Natural killer cell (primary cell): ENCODE data around the gene VGF. TPM values are rescaled to one million over a fixed set of nuclear protein-coding genes. Genes with fewer than 3 reads are reported as not detected.

Experiments used
- ATAC-seq, 3 donors: fragments of 150-1000 bp in 2 of 3; fragments of 200-7000 bp in 1 of 3; cut with Tn5 transposase; 1 replicate in 1 of 3; 2 replicates in 2 of 3; pipeline ENCODE4 v1.10.0; 2021; ENCODE audit warnings: mild to moderate bottlenecking in 2 of 3, moderate library complexity in 2 of 3
- DNase-seq, 2 donors: peaks; one replicate each; pipeline versions ENCODE4 v3.0.0 to v3.0.0-alpha.2; 2013 to 2021; ENCODE audit warnings: mixed read lengths in 1 of 2
- H3K27ac ChIP-seq: one replicate; pipeline ENCODE4 v1.5.1; 2013; ENCODE audit warnings: mild to moderate bottlenecking, low read length
- H3K27me3 ChIP-seq: one replicate; pipeline ENCODE4 v1.6.1; 2013; ENCODE audit warnings: low read length; ENCODE audit not compliant: control insufficient read depth, insufficient read depth
- H3K36me3 ChIP-seq: one replicate; pipeline ENCODE4 v1.6.1; 2013; ENCODE audit warnings: low read length; ENCODE audit not compliant: control insufficient read depth, insufficient read depth
- H3K4me1 ChIP-seq: one replicate; pipeline ENCODE4 v1.6.1; 2013; ENCODE audit warnings: low read length; ENCODE audit not compliant: control insufficient read depth, insufficient read depth
- H3K4me3 ChIP-seq: one replicate; pipeline ENCODE4 v1.5.1; 2013; ENCODE audit warnings: low read length
- H3K9me3 ChIP-seq: one replicate; pipeline ENCODE4 v1.6.1; 2013; ENCODE audit warnings: low read length; ENCODE audit not compliant: control insufficient read depth, insufficient read depth
- H3K27ac Mint-ChIP-seq, 2 donors: one replicate each; pipeline ENCODE4 v1.8.0; 2022; ENCODE audit warnings: mild to moderate bottlenecking in 2 of 2, mixed read lengths in 2 of 2, moderate library complexity in 1 of 2
- H3K27me3 Mint-ChIP-seq, 2 donors: one replicate each; pipeline ENCODE4 v1.8.0; 2022; ENCODE audit warnings: low read depth in 2 of 2, mixed read lengths in 2 of 2
- H3K36me3 Mint-ChIP-seq: one replicate; pipeline ENCODE4 v1.8.0; 2022; ENCODE audit warnings: mixed read lengths
- H3K4me1 Mint-ChIP-seq, 2 donors: one replicate each; pipeline ENCODE4 v1.8.0; 2022; ENCODE audit warnings: mixed read lengths in 2 of 2
- H3K4me3 Mint-ChIP-seq: one replicate; pipeline ENCODE4 v1.8.0; 2022; ENCODE audit warnings: mild to moderate bottlenecking, moderate library complexity, mixed read lengths
- H3K9me3 Mint-ChIP-seq, 2 donors: one replicate each; pipeline ENCODE4 v1.8.0; 2022; ENCODE audit warnings: mixed read lengths in 2 of 2
- CTCF ChIP-seq: fragments of 200-600 bp; IDR thresholded peaks from one replicate; pipeline ENCODE4 v1.8.0; 2022; ENCODE audit warnings: antibody characterized with exemption
- WGBS: methylation state at CpG from one replicate; pipeline ENCODE4 v1.1.7; 2013; ENCODE audit warnings: missing lambda C conversion rate; ENCODE audit not compliant: insufficient coverage; 5-methylcytosine and 5-hydroxymethylcytosine counted together
- intact Hi-C: fragments of 100-400 bp; cut with micrococcal nuclease; formaldehyde crosslinking; loops from one replicate; pipeline ENCODE4 v1.14.2; 2022
- total RNA-seq, 4 donors: library from RNA; stranded (reverse); fragments of 120-200 nt in 1 of 4; gene quantifications; one replicate each; pipeline versions ENCODE4 v1.2.3 to v1.2.4, GENCODE V29; 2013 to 2022

VGF gene
- not detected for total RNA-seq
- total RNA-seq (2013): 0.05 TPM

- H3K27ac Mint-ChIP-seq: peak within 1 kb of the TSS; percentile 57 to 79
- peak within 1 kb of the TSS; percentile 85 for H3K4me3 Mint-ChIP-seq
- intact Hi-C loops: loop anchor here (1.0 kb wide), 1 partner anchor 27 kb away; no protein-coding TSS in a partner anchor
- H3K9me3 Mint-ChIP-seq: no peaks in the 10 kb centered on the region
- H3K4me1 ChIP-seq: peaks cover 44% of the 10 kb centered on the region
- 3% methylated on average over 74 of the region's 74 CpGs for WGBS
- DNase-seq: peak; percentile 92 to 96
- peak; percentile 81 to 95 (median 86) for ATAC-seq
- H3K4me3 ChIP-seq: no peak within 1 kb of the TSS
- peaks cover 21 to 46% of the 10 kb centered on the region in 2 donors for H3K4me1 Mint-ChIP-seq
- peaks cover 46% of the 10 kb centered on the region in 2 donors for H3K27me3 Mint-ChIP-seq
- H3K27ac ChIP-seq: no peak within 1 kb of the TSS
- no peaks in the 10 kb centered on the region for H3K36me3 ChIP-seq
- peaks cover 5% of the 10 kb centered on the region for H3K9me3 ChIP-seq
- H3K27me3 ChIP-seq: peaks cover 59% of the 10 kb centered on the region
- TF ChIP-seq CTCF: no peak
- no peaks in the 10 kb centered on the region for H3K36me3 Mint-ChIP-seq
These were observed at the start of gene VGF for GRCh38 chr7:101165075-101165957. Gene VGF, minus strand, starts transcription at chr7:101165569. Its CDS starts 726 bp downstream, at chr7:101164843.

- no peak overlapping the region for H3K4me3 Mint-ChIP-seq
- Histone ChIP-seq H3K9me3 (no peaks in the 10 kb centered on the region), H3K4me3 (no peak overlapping the region), H3K27ac (no peak overlapping the region), H3K4me1 (peaks cover 12% of the 10 kb centered on the region), H3K27me3 (no peaks in the 10 kb centered on the region), H3K36me3 (peaks cover 24% of the 10 kb centered on the region)
- no peaks in the 10 kb centered on the region for H3K9me3 Mint-ChIP-seq
- no peaks in the 10 kb centered on the region for H3K36me3 Mint-ChIP-seq
- TF ChIP-seq CTCF: no peak
- WGBS: 99% methylated on average over 8 of the region's 8 CpGs
- no peak for DNase-seq
- no peaks in the 10 kb centered on the region for H3K27me3 Mint-ChIP-seq
- no peak overlapping the region for H3K27ac Mint-ChIP-seq
- no peak for ATAC-seq
- peaks cover 13 to 14% of the 10 kb centered on the region in 2 donors for H3K4me1 Mint-ChIP-seq
- intact Hi-C loops: no loop called here
These were observed 46.6 kb upstream of the VGF start for GRCh38 chr7:101212014-101212413.

GRCh38 chr7:101211501-101211900, 46.1 kb upstream of the VGF start:
- H3K4me1 Mint-ChIP-seq: peaks cover 9 to 10% of the 10 kb centered on the region in 2 donors
- H3K4me1 ChIP-seq: peaks cover 7% of the 10 kb centered on the region

More at GRCh38 chr7:101211501-101211900, 46.1 kb upstream of the VGF start:
- Mint-ChIP-seq H3K27me3 (no peaks in the 10 kb centered on the region), H3K36me3 (no peaks in the 10 kb centered on the region), H3K4me3 (no peak overlapping the region), H3K27ac (no peak overlapping the region), H3K9me3 (no peaks in the 10 kb centered on the region)
- no peaks in the 10 kb centered on the region for H3K27me3 ChIP-seq
- DNase-seq: no peak
- no peaks in the 10 kb centered on the region for H3K9me3 ChIP-seq
- 95% methylated on average over 24 of the region's 24 CpGs for WGBS
- ATAC-seq: no peak
- no peak overlapping the region for H3K27ac ChIP-seq
- peaks cover 24% of the 10 kb centered on the region for H3K36me3 ChIP-seq
- intact Hi-C loops: no loop called here
- H3K4me3 ChIP-seq: no peak overlapping the region
- no peak for TF ChIP-seq CTCF
